ENCODE results near the gene COL13A1.

GRCh38 chr10:69846293-69846921 lies 44.7 kb downstream of the COL13A1 start:
- TF ChIP-seq, protein P1, sequence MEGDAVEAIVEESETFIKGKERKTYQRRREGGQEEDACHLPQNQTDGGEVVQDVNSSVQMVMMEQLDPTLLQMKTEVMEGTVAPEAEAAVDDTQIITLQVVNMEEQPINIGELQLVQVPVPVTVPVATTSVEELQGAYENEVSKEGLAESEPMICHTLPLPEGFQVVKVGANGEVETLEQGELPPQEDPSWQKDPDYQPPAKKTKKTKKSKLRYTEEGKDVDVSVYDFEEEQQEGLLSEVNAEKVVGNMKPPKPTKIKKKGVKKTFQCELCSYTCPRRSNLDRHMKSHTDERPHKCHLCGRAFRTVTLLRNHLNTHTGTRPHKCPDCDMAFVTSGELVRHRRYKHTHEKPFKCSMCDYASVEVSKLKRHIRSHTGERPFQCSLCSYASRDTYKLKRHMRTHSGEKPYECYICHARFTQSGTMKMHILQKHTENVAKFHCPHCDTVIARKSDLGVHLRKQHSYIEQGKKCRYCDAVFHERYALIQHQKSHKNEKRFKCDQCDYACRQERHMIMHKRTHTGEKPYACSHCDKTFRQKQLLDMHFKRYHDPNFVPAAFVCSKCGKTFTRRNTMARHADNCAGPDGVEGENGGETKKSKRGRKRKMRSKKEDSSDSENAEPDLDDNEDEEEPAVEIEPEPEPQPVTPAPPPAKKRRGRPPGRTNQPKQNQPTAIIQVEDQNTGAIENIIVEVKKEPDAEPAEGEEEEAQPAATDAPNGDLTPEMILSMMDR (IDR thresholded peaks at IDR 0.05) = no peak
- no peak for TF ChIP-seq POLR2A (IDR thresholded peaks at IDR 0.05)

Data from esophagus squamous epithelium (tissue), 4 donors.